B cell (primary cell): ENCODE data around the gene MOV10L1. TPM values are rescaled to one million over a fixed set of nuclear protein-coding genes. Genes with fewer than 3 reads are reported as not detected.

Source experiments
- ATAC-seq: fragments of 200-7000 bp; cut with Tn5 transposase; one replicate; pipeline ENCODE4 v1.10.0; 2021; ENCODE audit warnings: low read depth, mild to moderate bottlenecking, moderate number of reproducible peaks, moderate library complexity
- CTCF ChIA-PET: fragments of 350-600 bp; sonication (Branson Sonifier 250); formaldehyde crosslinking; loops from one replicate; lab custom pipeline; 2021; ENCODE audit warnings: antibody characterized with exemption, inconsistent platforms; lab: Charles Lee
- POLR2A ChIA-PET: fragments of 350-600 bp; sonication (Branson Sonifier 250); formaldehyde crosslinking; loops from one replicate; lab custom pipeline; 2021; ENCODE audit warnings: antibody characterized with exemption; lab: Charles Lee
- DNase-seq: peaks from one replicate; pipeline ENCODE4 v3.0.0; 2013
- H2AFZ ChIP-seq: 2 replicates; pipeline ENCODE4 v1.6.1; 2012; ENCODE audit warnings: mild to moderate bottlenecking, low read depth, low read length; ENCODE audit not compliant: insufficient read depth, poor library complexity, severe bottlenecking
- H3K27ac ChIP-seq, 2 donors: 1 replicate in 1 of 2; 2 replicates in 1 of 2; pipeline ENCODE4 v1.5.1; 2012 to 2013; ENCODE audit warnings: low read length in 2 of 2, mild to moderate bottlenecking in 2 of 2, moderate library complexity in 1 of 2
- H3K27me3 ChIP-seq, 4 experiments: fragments of 200-600 bp in 1 of 4; sonication (generic) in 1 of 4; replicated peaks in 1 of 4; 1 replicate in 2 of 4; 2 replicates in 2 of 4; pipeline versions ENCODE4 v1.6.1 to v1.7.0; 2013 to 2016; ENCODE audit warnings: low read length in 3 of 4, mild to moderate bottlenecking in 2 of 4, mixed read lengths in 1 of 4, moderate library complexity in 1 of 4; ENCODE audit not compliant: insufficient read depth in 4 of 4, control insufficient read depth in 3 of 4; ENCODE audit errors: control extremely low read depth in 1 of 4
- H3K36me3 ChIP-seq, 2 experiments: replicated peaks in 1 of 2; 1 replicate in 1 of 2; 2 replicates in 1 of 2; pipeline versions ENCODE4 v1.6.1 to v1.7.1; 2013; ENCODE audit warnings: low read length in 1 of 2; ENCODE audit not compliant: insufficient read depth in 2 of 2, control insufficient read depth in 1 of 2; ENCODE audit errors: control extremely low read depth in 1 of 2, extremely low read depth in 1 of 2
- H3K4me1 ChIP-seq, 2 donors: fragments of 200-600 bp in 1 of 2; sonication (generic) in 1 of 2; 1 replicate in 1 of 2; 2 replicates in 1 of 2; pipeline versions ENCODE4 v1.5.1 to v1.6.1; 2013 to 2017; ENCODE audit warnings: low read length in 2 of 2; ENCODE audit not compliant: control insufficient read depth in 2 of 2, insufficient read depth in 2 of 2
- H3K4me2 ChIP-seq: replicated peaks from 2 replicates; pipeline ENCODE3; 2012; ENCODE audit warnings: mild to moderate bottlenecking, low read depth, low read length; ENCODE audit not compliant: poor library complexity, severe bottlenecking
- H3K4me3 ChIP-seq, 5 experiments: fragments of 200-600 bp in 1 of 5; sonication (generic) in 1 of 5; 1 replicate in 3 of 5; 2 replicates in 2 of 5; pipeline versions ENCODE4 v1.5.1 to v1.7.0; 2011 to 2016; ENCODE audit warnings: low read length in 4 of 5, mild to moderate bottlenecking in 4 of 5, low read depth in 2 of 5, control low read depth in 1 of 5, moderate library complexity in 1 of 5; ENCODE audit not compliant: insufficient read depth in 1 of 5; ENCODE audit errors: control extremely low read depth in 1 of 5, extremely low read depth in 1 of 5
- H3K79me2 ChIP-seq: fragments of 200-600 bp; sonication (generic); one replicate; pipeline ENCODE4 v1.6.0; 2016; ENCODE audit warnings: low read length; ENCODE audit not compliant: control insufficient read depth, insufficient read depth
- H3K9ac ChIP-seq: fragments of 200-600 bp; sonication (generic); 2 replicates; pipeline ENCODE4 v1.6.1; 2017; ENCODE audit warnings: mild to moderate bottlenecking, low read length, moderate library complexity
- H3K9me3 ChIP-seq, 3 donors: one replicate each; pipeline versions ENCODE4 v1.6.1 to v1.7.1; 2013; ENCODE audit warnings: low read length in 2 of 3; ENCODE audit not compliant: control insufficient read depth in 2 of 3, insufficient read depth in 1 of 3; ENCODE audit errors: control extremely low read depth in 1 of 3
- H4K20me1 ChIP-seq: 2 replicates; pipeline ENCODE4 v1.6.0; 2012; ENCODE audit warnings: mild to moderate bottlenecking, low read length; ENCODE audit not compliant: insufficient read depth, control insufficient read depth, poor library complexity, severe bottlenecking
- H3K27ac Mint-ChIP-seq: one replicate; pipeline ENCODE4 v1.8.0; 2021; ENCODE audit warnings: mixed read lengths
- H3K27me3 Mint-ChIP-seq: one replicate; pipeline ENCODE4 v1.8.0; 2021; ENCODE audit warnings: mixed read lengths
- H3K4me1 Mint-ChIP-seq: one replicate; pipeline ENCODE4 v1.8.0; 2021; ENCODE audit warnings: mixed read lengths
- H3K4me3 Mint-ChIP-seq: one replicate; pipeline ENCODE4 v1.8.0; 2021; ENCODE audit warnings: mixed read lengths
- H3K9me3 Mint-ChIP-seq: one replicate; pipeline ENCODE4 v1.8.0; 2022; ENCODE audit warnings: mixed read lengths; ENCODE audit not compliant: insufficient read depth
- EZH2 ChIP-seq: IDR thresholded peaks from 2 replicates; pipeline ENCODE4 v1.6.1; 2012; ENCODE audit warnings: borderline replicate concordance, low read depth, mild to moderate bottlenecking, moderate library complexity, low read length; ENCODE audit not compliant: insufficient read depth, poor library complexity, severe bottlenecking
- WGBS: methylation state at CpG from one replicate; pipeline ENCODE4 v1.1.5; 2013; ENCODE audit warnings: missing lambda C conversion rate; ENCODE audit not compliant: insufficient coverage; 5-methylcytosine and 5-hydroxymethylcytosine counted together
- intact Hi-C: fragments of 100-400 bp; cut with micrococcal nuclease; formaldehyde crosslinking; loops from one replicate; pipeline ENCODE4 v1.10.0; 2022
- polyA plus RNA-seq: library from polyadenylated mRNA; depleted of rRNA; stranded (reverse); fragments of >200 nt; gene quantifications from 2 replicates; pipeline ENCODE4 v1.2.3, GENCODE V29; 2012
- total RNA-seq, 2 donors: library from RNA; stranded (reverse); fragments of 120-200 nt in 1 of 2; gene quantifications; 1 replicate in 1 of 2; 2 replicates in 1 of 2; pipeline versions ENCODE4 v1.2.3 to v1.2.4, GENCODE V29; 2013 to 2022
- TF ChIP-seq, protein P1 (sequence below): fragments of 200-600 bp; IDR thresholded peaks from one replicate; pipeline ENCODE4 v1.8.0; 2022; ENCODE audit warnings: antibody characterized with exemption, mild to moderate bottlenecking

The MOV10L1 gene
- total and polyA plus RNA-seq, 2 donors (not counting 1 experiment from before 2014, with no cell fraction given) = not detected

DNA sequence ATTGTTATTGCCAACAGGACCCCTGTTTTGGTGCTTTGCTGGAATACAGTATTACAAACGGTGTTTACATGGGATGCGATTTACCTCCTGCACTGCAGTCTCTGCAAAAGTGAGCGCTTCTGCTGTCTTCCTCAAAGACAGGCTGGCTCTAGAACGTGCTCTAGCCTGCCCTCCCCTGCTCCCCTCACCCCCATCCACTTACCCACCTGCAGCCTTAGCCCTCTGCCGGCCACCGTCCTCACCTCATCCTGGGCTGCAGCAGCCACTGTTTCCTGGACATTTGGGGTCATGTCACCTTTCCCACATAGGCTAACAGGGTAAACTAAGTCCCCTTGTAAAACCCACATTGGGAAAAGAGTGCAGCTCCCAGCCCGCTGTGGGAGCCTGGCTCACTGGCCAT lies 71.1 kb downstream of the MOV10L1 start:
- Histone ChIP-seq H3K4me3 (no peak overlapping the region), H2AFZ (no peak overlapping the region), H3K4me1 (no peaks in the 10 kb centered on the region), H3K4me2 (no peak overlapping the region), H3K27me3 (peaks cover 0 to 6% (median 2%) of the 10 kb centered on the region in 4 experiments), H3K79me2 (no peaks in the 10 kb centered on the region), H4K20me1 (no peaks in the 10 kb centered on the region), H3K9me3 (peaks cover 0 to 5% (median 0%) of the 10 kb centered on the region in 3 donors), H3K9ac (no peak overlapping the region), H3K36me3 (no peaks in the 10 kb centered on the region), H3K27ac (no peak overlapping the region)
- intact Hi-C loops = no loop called here
- WGBS = 95% methylated on average over 7 of the region's 7 CpGs
- ChIA-PET POLR2A (no interaction called here), CTCF (interaction anchor here (0.9 kb wide), 1 partner anchor 336 kb away, joined by 3 read pairs; no protein-coding TSS in a partner anchor)
- Mint-ChIP-seq H3K27me3 (peaks cover 33% of the 10 kb centered on the region), H3K9me3 (no peaks in the 10 kb centered on the region), H3K27ac (no peak overlapping the region), H3K4me1 (no peaks in the 10 kb centered on the region), H3K4me3 (no peak overlapping the region)
- ATAC-seq (no peak), DNase-seq (no peak)
- TF ChIP-seq, protein P1, sequence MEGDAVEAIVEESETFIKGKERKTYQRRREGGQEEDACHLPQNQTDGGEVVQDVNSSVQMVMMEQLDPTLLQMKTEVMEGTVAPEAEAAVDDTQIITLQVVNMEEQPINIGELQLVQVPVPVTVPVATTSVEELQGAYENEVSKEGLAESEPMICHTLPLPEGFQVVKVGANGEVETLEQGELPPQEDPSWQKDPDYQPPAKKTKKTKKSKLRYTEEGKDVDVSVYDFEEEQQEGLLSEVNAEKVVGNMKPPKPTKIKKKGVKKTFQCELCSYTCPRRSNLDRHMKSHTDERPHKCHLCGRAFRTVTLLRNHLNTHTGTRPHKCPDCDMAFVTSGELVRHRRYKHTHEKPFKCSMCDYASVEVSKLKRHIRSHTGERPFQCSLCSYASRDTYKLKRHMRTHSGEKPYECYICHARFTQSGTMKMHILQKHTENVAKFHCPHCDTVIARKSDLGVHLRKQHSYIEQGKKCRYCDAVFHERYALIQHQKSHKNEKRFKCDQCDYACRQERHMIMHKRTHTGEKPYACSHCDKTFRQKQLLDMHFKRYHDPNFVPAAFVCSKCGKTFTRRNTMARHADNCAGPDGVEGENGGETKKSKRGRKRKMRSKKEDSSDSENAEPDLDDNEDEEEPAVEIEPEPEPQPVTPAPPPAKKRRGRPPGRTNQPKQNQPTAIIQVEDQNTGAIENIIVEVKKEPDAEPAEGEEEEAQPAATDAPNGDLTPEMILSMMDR = no peak
- no peak for TF ChIP-seq EZH2

DNA sequence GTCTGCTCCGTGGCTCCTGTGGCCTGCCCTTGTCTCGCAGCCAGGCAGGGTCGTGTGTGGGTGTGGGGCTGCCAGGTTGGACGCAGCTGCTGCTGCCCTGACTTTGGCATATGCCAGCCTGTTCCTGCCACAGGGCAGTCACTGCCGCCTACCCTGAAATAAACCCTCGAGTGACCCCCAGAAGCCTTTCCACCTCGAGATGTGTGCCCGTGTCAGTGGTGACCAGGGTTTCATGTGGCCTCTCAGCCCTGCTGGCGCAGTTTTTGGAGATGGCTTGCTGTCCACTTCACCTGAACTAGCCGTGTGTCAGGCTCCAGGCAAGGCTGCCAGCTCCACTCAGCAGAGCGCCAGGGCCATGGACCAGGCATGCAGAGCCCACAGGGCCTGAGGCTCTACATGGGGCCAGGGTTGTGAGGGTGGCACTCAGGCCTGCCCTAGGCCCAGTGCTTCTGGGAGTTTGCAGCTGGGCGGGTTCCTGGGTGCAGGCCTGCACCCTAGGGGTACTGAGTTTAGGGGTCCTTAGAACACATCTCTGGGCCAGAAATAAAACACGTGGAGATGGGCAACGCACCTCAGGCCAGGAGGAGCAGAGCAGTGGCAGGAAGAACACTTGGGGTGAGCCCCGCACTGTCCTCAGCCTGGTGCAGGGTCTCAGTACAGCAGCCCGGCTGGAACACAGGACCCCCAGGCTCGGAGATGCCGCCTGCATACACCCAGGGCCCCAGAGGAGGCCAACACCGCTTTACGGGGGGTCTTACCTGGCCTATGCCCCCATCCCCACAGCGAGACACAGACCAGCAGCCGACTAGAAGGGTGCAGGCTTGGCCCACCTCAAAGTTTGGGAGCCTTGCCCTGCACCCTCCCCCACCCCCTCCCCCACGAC lies 71.9 kb downstream of the MOV10L1 start:
- Histone ChIP-seq H3K4me2 (no peak overlapping the region), H3K79me2 (no peaks in the 10 kb centered on the region), H3K4me1 (no peaks in the 10 kb centered on the region), H3K9me3 (peaks cover 0 to 5% (median 0%) of the 10 kb centered on the region in 3 donors), H4K20me1 (no peaks in the 10 kb centered on the region), H2AFZ (no peak overlapping the region), H3K27ac (no peak overlapping the region), H3K36me3 (no peaks in the 10 kb centered on the region), H3K27me3 (peaks cover 0 to 6% (median 2%) of the 10 kb centered on the region in 4 experiments), H3K4me3 (no peak overlapping the region), H3K9ac (no peak overlapping the region)
- intact Hi-C loops = no loop called here
- no peaks in the 10 kb centered on the region for H3K4me1 Mint-ChIP-seq
- no peak for ATAC-seq
- ChIA-PET CTCF (interaction anchor here (0.9 kb wide), 1 partner anchor 335 kb away, joined by 3 read pairs; no protein-coding TSS in a partner anchor), POLR2A (no interaction called here)
- H3K27me3 Mint-ChIP-seq = peaks cover 33% of the 10 kb centered on the region
- no peaks in the 10 kb centered on the region for H3K9me3 Mint-ChIP-seq
- H3K27ac Mint-ChIP-seq = no peak overlapping the region
- DNase-seq = no peak
- WGBS = 92% methylated on average over 22 of the region's 23 CpGs
- H3K4me3 Mint-ChIP-seq = no peak overlapping the region
- TF ChIP-seq, protein P1 = no peak
- no peak for TF ChIP-seq EZH2
